Cardiac fibroblast (primary cell): ENCODE data around the gene CRHR1.
A peak's percentile ranks its signal among the peaks of the same experiment; 100 is the strongest.

Experiments
- DNase-seq, 2 donors: peaks; one replicate each; pipeline versions ENCODE4 v3.0.0 to v3.0.0-alpha.2; 2010; ENCODE audit warnings: low read depth in 2 of 2
- H3K4me3 ChIP-seq, 2 donors: replicated peaks in 1 of 2; 1 replicate in 1 of 2; 2 replicates in 1 of 2; pipeline ENCODE4 v1.5.1; 2011; ENCODE audit warnings: low read depth in 2 of 2, low read length in 2 of 2, mild to moderate bottlenecking in 2 of 2, moderate library complexity in 1 of 2
- CTCF ChIP-seq: IDR thresholded peaks from one replicate; pipeline ENCODE4 v1.5.1; 2011; ENCODE audit warnings: low read depth, mild to moderate bottlenecking, low read length, inconsistent platforms

The CRHR1 gene

GRCh38 chr17:45784293-45784740 is at the start of gene CRHR1:
Gene CRHR1, plus strand, starts transcription at chr17:45784320. Its CDS starts 225 bp downstream, at chr17:45784545.
- no peak for TF ChIP-seq CTCF
- peak within 1 kb of the TSS in 1 of 2 donors; percentile 11 for H3K4me3 ChIP-seq
- no peak for DNase-seq

- no peak for DNase-seq
- no peak overlapping the region for H3K4me3 ChIP-seq
- no peak for TF ChIP-seq CTCF
These were observed 49.5 kb upstream of the CRHR1 start for GRCh38 chr17:45734598-45734997.

GRCh38 chr17:45735488-45735887 is 48.6 kb upstream of the CRHR1 start:
- TF ChIP-seq CTCF: no peak
- no peak for DNase-seq
- H3K4me3 ChIP-seq: no peak overlapping the region

GRCh38 chr17:45739786-45740185 is 44.3 kb upstream of the CRHR1 start:
- no peak for DNase-seq
- TF ChIP-seq CTCF: no peak
- H3K4me3 ChIP-seq: no peak overlapping the region

- DNase-seq: peak; percentile 6 to 35
- no peak for TF ChIP-seq CTCF
- H3K4me3 ChIP-seq: no peak overlapping the region
These were observed 43.4 kb upstream of the CRHR1 start for GRCh38 chr17:45740553-45741330.

GRCh38 chr17:45742251-45742650 is 41.9 kb upstream of the CRHR1 start:
- no peak overlapping the region for H3K4me3 ChIP-seq
- no peak for DNase-seq
- TF ChIP-seq CTCF: no peak
